ENCODE measurements around the gene OSBP2. TPM values are rescaled to one million over a fixed set of nuclear protein-coding genes. Genes with fewer than 3 reads are reported as not detected.

The OSBP2 gene
- polyA plus RNA-seq, 3 donors from 2014 or later, result 0.19 to 2.4 (median 0.35) TPM

DNA sequence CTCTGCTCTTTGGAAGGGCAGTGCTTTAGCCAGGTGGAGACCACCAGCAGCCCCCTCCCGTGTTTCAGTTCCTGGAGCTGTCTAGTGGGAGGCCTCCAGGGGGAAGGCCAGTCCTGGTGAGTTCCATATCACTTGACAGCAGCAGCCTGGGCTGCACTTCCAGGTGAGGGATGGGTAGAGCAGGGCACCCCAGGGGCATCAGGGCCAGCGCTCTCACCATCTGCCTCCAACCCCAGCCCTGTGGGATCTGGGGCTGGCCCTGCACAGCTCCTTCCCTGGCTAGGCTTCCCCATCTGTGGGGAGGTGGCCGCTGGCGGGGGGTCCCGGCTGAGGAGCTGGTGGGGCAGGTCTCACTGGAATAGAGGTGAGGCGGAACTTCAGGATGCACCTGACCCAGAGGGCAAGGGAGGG lies 213.4 kb downstream of the OSBP2 start:
- H3K36me3 Mint-ChIP-seq, result peaks cover 5 to 18% (median 16%) of the 10 kb centered on the region in 3 donors
- no peak for DNase-seq
- no peaks in the 10 kb centered on the region for H3K9me3 Mint-ChIP-seq
- no peak overlapping the region for H3K4me3 Mint-ChIP-seq
- H3K4me1 Mint-ChIP-seq, result no peaks in the 10 kb centered on the region
- H3K27ac Mint-ChIP-seq, result peak overlapping the region in 1 of 6 donors; percentile 22
- peaks cover 0 to 5% (median 3%) of the 10 kb centered on the region in 3 donors for H3K27me3 Mint-ChIP-seq (ENCODE audit: low read depth in 3 of 3)

DNA sequence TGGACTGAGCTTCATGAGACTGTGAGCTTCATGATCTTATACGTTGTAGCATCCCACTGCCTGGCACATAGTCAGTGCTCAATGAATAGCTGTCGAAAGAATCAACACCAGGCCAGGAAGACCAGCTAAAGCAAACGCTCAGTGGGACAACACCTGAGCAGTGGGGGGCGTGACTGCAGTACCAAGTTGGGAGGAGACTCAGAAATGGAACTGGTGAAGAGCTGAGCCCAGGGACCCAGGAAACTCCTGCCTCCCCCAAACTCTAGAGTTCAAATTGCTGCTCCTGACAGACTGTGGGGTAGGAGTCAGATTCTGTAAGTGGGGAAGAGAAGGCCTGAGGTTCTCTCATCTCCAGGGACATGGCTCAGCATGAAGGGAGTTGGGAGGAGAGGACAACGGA lies 214.6 kb downstream of the OSBP2 start:
- Mint-ChIP-seq H3K9me3 (no peaks in the 10 kb centered on the region), H3K27ac (no peak overlapping the region), H3K4me1 (no peaks in the 10 kb centered on the region), H3K36me3 (peaks cover 4 to 16% (median 14%) of the 10 kb centered on the region in 3 donors), H3K4me3 (no peak overlapping the region), H3K27me3 (ENCODE audit: low read depth in 3 of 3) (peaks cover 0 to 5% (median 3%) of the 10 kb centered on the region in 3 donors)
- no peak for DNase-seq

DNA sequence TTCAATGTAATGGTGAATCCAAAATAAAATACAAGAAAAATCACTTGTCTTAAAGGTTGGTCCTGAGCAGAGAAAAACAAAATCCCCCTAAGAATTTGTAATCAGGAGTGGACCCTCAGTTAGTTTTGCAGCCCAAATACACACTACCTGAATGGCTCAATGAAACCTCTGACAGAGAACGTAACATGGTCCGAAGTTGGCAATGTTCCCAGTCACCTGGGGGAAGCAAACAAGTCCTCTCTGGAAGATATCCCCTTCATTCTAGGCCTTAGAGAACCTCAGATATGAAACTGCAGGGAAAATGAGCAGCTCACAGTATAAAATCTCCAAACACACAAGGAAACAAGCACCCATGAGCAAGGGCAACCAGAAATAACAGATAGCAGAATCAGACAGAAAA lies 215.7 kb downstream of the OSBP2 start:
- Mint-ChIP-seq H3K27me3 (ENCODE audit: low read depth in 3 of 3) (peaks cover 2 to 3% (median 3%) of the 10 kb centered on the region in 3 donors), H3K36me3 (peaks cover 4 to 17% (median 13%) of the 10 kb centered on the region in 3 donors), H3K4me3 (no peak overlapping the region), H3K27ac (no peak overlapping the region), H3K9me3 (peaks cover 0 to 2% (median 0%) of the 10 kb centered on the region in 6 donors), H3K4me1 (no peaks in the 10 kb centered on the region)
- no peak for DNase-seq

DNA sequence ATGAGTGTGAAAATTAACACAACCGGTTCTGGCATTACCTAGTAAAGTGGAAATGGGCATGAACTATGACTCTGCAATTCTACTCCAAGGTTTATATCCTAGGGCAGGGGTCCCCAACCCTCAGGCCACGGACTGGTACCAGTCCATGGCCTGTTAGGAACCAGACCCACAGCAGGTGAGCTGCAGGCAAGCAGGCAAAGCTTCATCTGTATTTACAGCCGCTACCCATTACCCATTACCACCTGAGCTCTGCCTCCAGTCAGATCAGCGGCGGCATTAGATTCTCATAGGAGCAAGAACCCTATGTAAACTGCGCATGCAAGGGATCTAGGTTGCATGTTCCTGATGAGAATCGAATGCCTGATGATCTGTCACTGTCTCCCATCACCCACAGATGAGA lies 224.1 kb downstream of the OSBP2 start:
- Mint-ChIP-seq H3K36me3 (peaks cover 0 to 10% (median 0%) of the 10 kb centered on the region in 3 donors), H3K4me3 (no peak overlapping the region), H3K9me3 (peaks cover 0 to 4% (median under 1%) of the 10 kb centered on the region in 6 donors), H3K4me1 (peaks cover 15 to 20% of the 10 kb centered on the region in 2 donors), H3K27me3 (ENCODE audit: low read depth in 3 of 3) (peaks cover 0 to 12% (median 5%) of the 10 kb centered on the region in 3 donors), H3K27ac (no peak overlapping the region)
- no peak for DNase-seq

DNA sequence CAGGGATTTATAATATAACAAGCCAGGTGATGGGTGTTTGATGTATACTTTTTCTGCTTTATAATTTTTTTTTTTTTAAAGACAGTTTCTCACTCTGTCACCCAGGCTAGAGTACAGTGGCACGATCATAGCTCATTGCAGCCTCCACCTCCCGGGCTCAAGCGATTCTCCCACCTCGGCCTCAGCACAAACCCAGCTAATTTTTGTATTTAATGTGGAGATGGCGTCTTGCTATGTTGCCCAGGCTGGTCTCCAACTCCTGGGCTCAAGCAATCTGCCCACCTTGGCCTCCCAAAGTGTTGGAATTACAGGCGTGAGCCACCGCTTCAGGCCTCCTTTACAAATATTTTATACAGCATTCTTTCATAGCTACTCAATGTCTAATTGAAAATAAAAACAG lies 225.3 kb downstream of the OSBP2 start:
- Mint-ChIP-seq H3K9me3 (peaks cover 0 to 4% (median under 1%) of the 10 kb centered on the region in 6 donors), H3K27me3 (ENCODE audit: low read depth in 3 of 3) (peaks cover 0 to 10% (median 5%) of the 10 kb centered on the region in 3 donors), H3K36me3 (peaks cover 0 to 12% (median 3%) of the 10 kb centered on the region in 3 donors), H3K4me3 (no peak overlapping the region), H3K27ac (peak overlapping the region in 1 of 6 donors; percentile 80), H3K4me1 (peaks cover 15 to 20% of the 10 kb centered on the region in 2 donors)
- DNase-seq, result no peak

DNA sequence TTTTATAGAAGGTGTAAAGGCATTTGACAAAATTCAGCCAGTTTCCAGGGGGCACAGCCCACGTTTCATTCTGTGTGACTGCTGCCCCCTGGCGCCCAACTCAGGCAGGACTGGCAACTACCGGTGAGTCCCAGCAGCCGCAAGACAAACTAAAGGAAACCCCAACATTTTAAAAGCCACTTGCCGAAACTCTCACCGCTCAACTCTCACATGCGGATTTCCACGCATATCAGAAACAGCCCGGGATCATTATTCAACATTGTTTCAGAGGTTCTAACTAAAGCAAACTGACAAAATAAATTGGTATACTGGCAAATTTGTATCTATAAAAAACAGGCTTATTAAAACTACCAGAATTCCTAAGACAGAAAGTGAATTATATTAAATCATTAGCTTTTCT lies 225.7 kb downstream of the OSBP2 start:
- H3K27ac Mint-ChIP-seq, result peak overlapping the region; percentile 36 to 80 (median 50)
- H3K4me1 Mint-ChIP-seq, result peaks cover 15 to 20% of the 10 kb centered on the region in 2 donors

DNA sequence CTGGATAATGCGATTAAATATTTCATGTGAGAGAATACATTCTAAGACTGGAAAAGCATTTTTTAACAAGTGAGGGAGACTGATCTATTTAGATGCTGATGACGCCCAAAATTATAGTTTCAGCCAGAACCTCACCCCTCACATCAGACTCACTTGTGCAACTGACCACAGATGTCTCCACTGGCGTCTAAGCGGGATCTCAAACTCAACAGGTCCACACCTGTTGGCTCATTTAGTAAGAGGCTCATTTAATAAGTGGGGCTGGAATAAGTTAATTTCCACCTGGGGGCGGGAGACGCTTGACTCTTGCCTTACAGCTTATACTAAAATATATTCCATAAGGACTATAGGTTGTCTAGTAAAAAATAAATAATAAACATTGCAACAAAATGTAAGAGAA lies 226.4 kb downstream of the OSBP2 start:
- Mint-ChIP-seq H3K4me1 (peaks cover 15 to 20% of the 10 kb centered on the region in 2 donors), H3K27ac (peak overlapping the region; percentile 46 to 91 (median 82)), H3K27me3 (ENCODE audit: low read depth in 3 of 3) (peaks cover 0 to 10% (median 5%) of the 10 kb centered on the region in 3 donors), H3K36me3 (peaks cover 0 to 8% (median 5%) of the 10 kb centered on the region in 3 donors), H3K9me3 (peaks cover 0 to 2% (median 0%) of the 10 kb centered on the region in 6 donors), H3K4me3 (peak overlapping the region; percentile 77 to 87 (median 84))
- DNase-seq, result no peak

More for the DNA sequence above, 225.7 kb downstream of the OSBP2 start:
- Mint-ChIP-seq H3K4me3 (peak overlapping the region; percentile 33 to 83 (median 64)), H3K27me3 (ENCODE audit: low read depth in 3 of 3) (peaks cover 0 to 10% (median 5%) of the 10 kb centered on the region in 3 donors), H3K36me3 (peaks cover 0 to 12% (median 5%) of the 10 kb centered on the region in 3 donors), H3K9me3 (peaks cover 0 to 2% (median under 1%) of the 10 kb centered on the region in 6 donors)
- peak; percentile 71 to 73 (median 71) for DNase-seq

DNA sequence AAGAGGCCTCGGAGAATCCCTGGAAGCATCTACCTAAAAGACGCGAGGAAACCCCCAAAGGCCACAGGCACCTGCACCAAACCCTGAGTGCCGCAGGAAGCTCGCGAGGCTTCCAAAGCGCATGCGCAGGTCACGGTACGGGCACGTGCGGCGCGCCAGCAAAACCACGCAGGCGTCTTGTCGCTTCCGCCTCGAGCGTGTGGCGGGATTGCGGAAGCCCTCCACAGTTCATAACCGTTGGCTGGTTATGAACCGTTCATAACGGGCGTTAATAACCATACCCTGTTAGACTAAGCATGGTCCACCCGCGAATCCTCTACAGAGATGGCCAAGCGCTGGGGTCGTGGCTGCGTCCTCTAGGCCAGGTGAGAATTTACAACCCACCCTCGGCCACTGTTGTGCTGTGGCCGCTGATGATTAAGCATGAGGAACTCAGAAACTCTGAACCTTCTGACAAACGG lies 227.5 kb downstream of the OSBP2 start:
- peaks cover 7 to 12% (median 9%) of the 10 kb centered on the region in 3 donors for H3K36me3 Mint-ChIP-seq
- H3K4me3 Mint-ChIP-seq, result peak overlapping the region; percentile 77 to 87 (median 84)
- peak; percentile 80 to 83 (median 81) for DNase-seq
- peaks cover 15 to 20% of the 10 kb centered on the region in 2 donors for H3K4me1 Mint-ChIP-seq
- peaks cover 0 to 11% (median 5%) of the 10 kb centered on the region in 3 donors for H3K27me3 Mint-ChIP-seq (ENCODE audit: low read depth in 3 of 3)
- peaks cover 0 to 2% (median 0%) of the 10 kb centered on the region in 6 donors for H3K9me3 Mint-ChIP-seq
- H3K27ac Mint-ChIP-seq, result peak overlapping the region; percentile 78 to 91 (median 85)

DNA sequence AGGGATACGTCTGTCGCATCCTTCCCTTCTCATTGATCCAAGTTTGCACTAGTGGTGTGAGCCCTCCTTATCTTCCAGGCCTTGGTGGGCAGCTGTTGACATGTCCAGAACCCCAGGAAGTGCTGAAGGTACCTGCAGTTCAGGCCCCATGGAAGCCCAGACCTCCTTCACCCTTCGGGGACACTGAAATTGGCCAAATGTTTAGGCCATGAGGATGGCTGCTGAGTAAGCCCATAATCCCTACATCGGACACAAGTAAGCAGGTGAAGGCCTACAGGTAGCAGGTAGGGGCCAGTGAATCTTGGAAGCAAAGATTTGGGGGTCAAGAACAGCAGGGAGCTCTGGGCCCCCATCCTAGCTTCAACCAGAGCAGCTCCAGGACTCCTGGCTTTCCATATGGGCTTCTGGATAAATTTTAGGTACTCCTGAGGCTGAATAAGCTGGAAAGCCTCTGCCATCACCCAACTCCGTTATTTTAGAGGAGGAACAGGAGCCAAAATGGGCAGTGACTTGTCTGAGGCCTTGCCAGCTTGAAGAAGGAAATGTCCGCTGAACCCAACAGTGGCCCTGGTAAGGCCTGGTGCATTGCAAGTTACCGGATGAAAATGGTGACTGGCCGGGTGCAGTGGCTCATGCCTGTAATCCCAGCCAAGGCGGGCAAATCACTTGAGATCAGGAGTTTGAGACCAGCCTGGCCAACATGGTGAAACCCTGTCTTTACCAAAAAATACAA lies 228.7 kb downstream of the OSBP2 start:
- peaks cover 0 to 11% (median 5%) of the 10 kb centered on the region in 3 donors for H3K27me3 Mint-ChIP-seq (ENCODE audit: low read depth in 3 of 3)
- H3K36me3 Mint-ChIP-seq, result peaks cover 12 to 17% (median 13%) of the 10 kb centered on the region in 3 donors
- H3K4me3 Mint-ChIP-seq, result no peak overlapping the region
- peak overlapping the region in 2 of 6 donors; percentile 34 to 48 for H3K27ac Mint-ChIP-seq
- no peaks in the 10 kb centered on the region for H3K9me3 Mint-ChIP-seq
- DNase-seq, result no peak
- peaks cover 15 to 20% of the 10 kb centered on the region in 2 donors for H3K4me1 Mint-ChIP-seq

DNA sequence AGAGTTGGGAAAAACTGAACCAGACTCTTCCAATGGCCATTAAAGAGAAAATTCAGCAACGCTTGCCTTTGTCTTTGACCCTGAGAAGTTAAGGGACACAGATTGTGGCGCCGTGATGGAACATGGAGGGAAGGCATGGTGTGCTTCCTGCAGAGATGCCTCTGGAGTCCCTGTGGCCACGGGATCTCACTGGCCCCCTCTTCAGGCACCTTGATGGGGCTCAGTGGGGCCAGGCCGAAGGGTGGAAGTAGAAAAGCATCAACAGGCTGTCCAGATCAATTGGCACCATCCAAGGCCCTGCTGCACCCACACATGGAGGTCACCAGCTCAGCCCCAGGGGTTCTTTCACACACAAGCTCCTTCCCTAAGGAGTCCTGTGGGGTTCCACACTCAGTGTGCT lies 231.0 kb downstream of the OSBP2 start:
- Mint-ChIP-seq H3K9me3 (no peaks in the 10 kb centered on the region), H3K36me3 (peaks cover 15 to 23% (median 16%) of the 10 kb centered on the region in 3 donors), H3K27me3 (ENCODE audit: low read depth in 3 of 3) (peaks cover 0 to 11% (median 5%) of the 10 kb centered on the region in 3 donors), H3K27ac (no peak overlapping the region), H3K4me1 (peaks cover 12 to 15% of the 10 kb centered on the region in 2 donors), H3K4me3 (no peak overlapping the region)
- no peak for DNase-seq

DNA sequence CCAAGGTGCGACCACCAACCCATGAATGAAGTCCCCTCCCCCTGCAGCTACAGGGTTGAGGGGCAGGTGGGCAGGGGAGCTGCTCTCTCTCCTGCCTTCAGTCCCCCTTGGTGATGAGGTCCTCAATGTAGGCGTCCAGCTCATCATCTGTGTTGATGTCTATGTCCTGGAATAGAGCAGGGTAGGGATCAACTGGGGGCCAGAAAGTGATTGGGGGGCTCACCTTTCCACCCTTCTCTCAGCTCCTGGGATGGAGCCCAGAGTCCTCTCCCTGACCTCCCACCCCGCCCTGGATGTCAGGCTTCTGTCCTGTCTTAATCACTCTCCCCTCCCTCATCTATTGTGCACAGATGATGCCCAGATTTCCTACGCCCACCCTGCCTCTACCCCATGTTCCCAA lies 232.0 kb downstream of the OSBP2 start:
- peaks cover 15 to 34% (median 20%) of the 10 kb centered on the region in 3 donors for H3K36me3 Mint-ChIP-seq
- H3K4me3 Mint-ChIP-seq, result no peak overlapping the region
- H3K9me3 Mint-ChIP-seq, result no peaks in the 10 kb centered on the region
- peaks cover 5 to 6% of the 10 kb centered on the region in 2 donors for H3K4me1 Mint-ChIP-seq
- peaks cover 0 to 11% (median 6%) of the 10 kb centered on the region in 3 donors for H3K27me3 Mint-ChIP-seq (ENCODE audit: low read depth in 3 of 3)
- peak overlapping the region in 1 of 6 donors; percentile 15 for H3K27ac Mint-ChIP-seq
- DNase-seq, result no peak

DNA sequence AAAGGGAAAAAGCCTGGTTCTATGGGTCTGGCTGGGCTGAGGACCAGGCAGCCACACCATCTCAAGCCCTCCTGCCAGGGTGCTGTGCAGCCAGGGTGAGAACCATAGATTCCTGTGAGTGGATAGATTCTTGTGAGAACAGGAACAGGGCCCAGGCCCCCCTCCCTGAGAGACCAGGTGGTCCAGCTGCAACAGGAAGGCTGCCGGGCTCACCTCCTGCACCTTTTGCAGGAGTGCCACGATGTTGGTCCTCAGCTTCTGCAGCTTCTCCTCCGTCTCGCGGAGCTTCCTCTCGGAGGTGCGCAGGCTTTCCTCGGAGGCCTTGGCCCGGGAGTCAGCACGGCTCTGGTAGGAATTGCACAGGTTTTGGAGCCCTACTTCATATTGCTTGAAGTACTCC lies 233.1 kb downstream of the OSBP2 start:
- no peak overlapping the region for H3K27ac Mint-ChIP-seq
- no peaks in the 10 kb centered on the region for H3K9me3 Mint-ChIP-seq

DNA sequence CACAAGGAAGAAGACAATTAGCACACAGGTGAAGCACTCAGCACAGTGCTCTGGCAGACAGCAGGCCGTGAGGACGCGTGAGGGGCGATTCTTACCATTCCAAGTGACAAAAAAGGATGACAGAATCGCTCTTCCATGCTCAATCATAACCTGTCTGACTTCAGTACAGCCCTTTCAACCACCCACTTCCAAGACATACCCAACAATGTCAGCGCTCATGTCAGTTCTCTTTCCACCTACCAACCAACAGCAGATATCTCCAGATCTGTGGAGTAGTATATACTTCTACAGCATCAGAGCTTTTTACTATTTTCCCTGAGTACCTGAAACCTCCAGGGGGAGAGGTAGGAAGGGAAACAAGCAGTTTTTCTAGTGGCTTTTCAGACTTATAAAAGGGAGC lies 233.7 kb downstream of the OSBP2 start:
- Mint-ChIP-seq H3K27ac (peak overlapping the region in 1 of 6 donors; percentile 15), H3K4me3 (no peak overlapping the region)

More for the DNA sequence above, 233.1 kb downstream of the OSBP2 start:
- no peak overlapping the region for H3K4me3 Mint-ChIP-seq
- DNase-seq, result no peak
- peaks cover 15 to 43% (median 27%) of the 10 kb centered on the region in 3 donors for H3K36me3 Mint-ChIP-seq
- H3K27me3 Mint-ChIP-seq (ENCODE audit: low read depth in 3 of 3), result peaks cover 0 to 2% (median 1%) of the 10 kb centered on the region in 3 donors
- H3K4me1 Mint-ChIP-seq, result no peaks in the 10 kb centered on the region

DNA sequence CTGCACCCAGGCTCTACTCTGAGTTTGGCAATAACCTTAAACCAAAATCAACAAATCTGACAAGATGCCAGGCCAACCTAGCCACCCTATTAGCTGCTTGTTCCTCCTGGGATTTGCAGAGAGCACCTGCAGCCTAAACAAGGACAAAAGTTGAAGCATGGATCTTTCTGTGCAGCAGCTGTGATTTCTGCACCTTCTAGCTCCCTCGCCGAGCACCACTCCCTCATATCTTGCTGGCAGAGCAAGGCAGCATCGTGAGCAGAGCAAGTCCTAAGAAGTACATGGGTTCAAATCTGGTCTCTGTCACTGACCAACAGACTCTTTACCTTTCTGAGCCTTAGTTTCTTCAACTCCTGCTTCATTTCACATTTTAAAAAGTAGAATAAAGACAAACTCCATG lies 235.6 kb downstream of the OSBP2 start:
- H3K27ac Mint-ChIP-seq, result no peak overlapping the region
- H3K4me1 Mint-ChIP-seq, result no peaks in the 10 kb centered on the region
- DNase-seq, result no peak
- no peaks in the 10 kb centered on the region for H3K9me3 Mint-ChIP-seq
- H3K36me3 Mint-ChIP-seq, result peaks cover 29 to 59% (median 33%) of the 10 kb centered on the region in 3 donors
- H3K27me3 Mint-ChIP-seq (ENCODE audit: low read depth in 3 of 3), result peaks cover 0 to 4% (median 1%) of the 10 kb centered on the region in 3 donors
- H3K4me3 Mint-ChIP-seq, result no peak overlapping the region

More for the DNA sequence above, 233.7 kb downstream of the OSBP2 start:
- H3K27me3 Mint-ChIP-seq (ENCODE audit: low read depth in 3 of 3), result peaks cover 0 to 4% (median 1%) of the 10 kb centered on the region in 3 donors
- H3K36me3 Mint-ChIP-seq, result peaks cover 15 to 46% (median 27%) of the 10 kb centered on the region in 3 donors
- H3K4me1 Mint-ChIP-seq, result no peaks in the 10 kb centered on the region
- no peaks in the 10 kb centered on the region for H3K9me3 Mint-ChIP-seq
- DNase-seq, result no peak

Measured in immature natural killer cell (primary cell).